DLD1 (cell line): ENCODE results near the gene CPPED1.
"Not testable (repeated sequence)": the region's sequence is repeated elsewhere in the genome, so short reads cannot be mapped to it uniquely, and the experiment has no call there.

ENCODE experiments used
- in situ Hi-C: cut with HindIII; loops from 2 replicates; pipeline ENCODE4 v1.10.0; 2017; ENCODE audit warnings: low sequenced_read_pairs

The CPPED1 gene

DNA sequence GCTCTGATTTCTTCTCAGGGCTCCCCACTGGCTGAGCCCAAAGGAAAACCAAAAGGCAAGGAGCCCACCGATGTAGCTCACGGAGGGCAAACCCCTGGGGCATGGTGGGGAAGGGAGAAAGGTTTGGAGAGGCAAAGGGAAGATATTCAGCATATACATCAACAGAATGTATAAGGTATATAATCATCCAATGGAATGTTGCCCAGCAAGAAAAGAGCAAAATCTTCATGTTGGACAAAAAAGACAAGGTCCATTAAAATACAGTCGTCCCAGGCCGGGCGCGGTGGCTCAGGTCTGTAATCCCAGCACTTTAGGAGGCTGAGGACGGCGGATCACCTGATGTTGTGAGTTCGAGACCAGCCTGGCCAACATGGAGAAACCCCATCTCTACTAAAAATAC lies 1.6 kb downstream of the CPPED1 start:
- in situ Hi-C loops: no loop called here

DNA sequence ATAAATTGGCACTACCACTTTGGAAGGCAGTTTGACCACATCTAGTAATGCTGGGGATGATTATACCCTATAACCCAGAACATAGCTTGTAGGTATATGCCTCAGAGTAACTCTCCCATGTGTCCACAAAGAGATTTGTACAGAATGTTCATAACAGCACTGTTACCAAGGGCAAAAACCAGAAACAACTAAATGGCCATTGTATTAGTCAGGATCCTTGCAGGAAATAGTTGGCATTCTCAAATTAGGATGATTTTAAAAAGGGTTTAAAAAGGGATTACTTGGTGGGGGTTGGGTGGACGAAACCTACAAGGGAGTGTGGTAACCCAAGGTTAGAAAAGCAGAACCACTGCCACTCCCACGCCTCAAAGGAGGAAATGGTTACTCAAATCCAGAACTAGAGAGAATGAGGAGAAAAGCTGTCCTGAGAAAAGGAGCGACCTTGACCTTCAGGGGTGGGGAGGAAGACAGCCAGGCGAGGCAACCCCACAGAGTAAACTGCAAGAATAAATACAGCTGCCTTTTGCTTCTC lies 2.1 kb downstream of the CPPED1 start:
- in situ Hi-C loops: no loop called here

DNA sequence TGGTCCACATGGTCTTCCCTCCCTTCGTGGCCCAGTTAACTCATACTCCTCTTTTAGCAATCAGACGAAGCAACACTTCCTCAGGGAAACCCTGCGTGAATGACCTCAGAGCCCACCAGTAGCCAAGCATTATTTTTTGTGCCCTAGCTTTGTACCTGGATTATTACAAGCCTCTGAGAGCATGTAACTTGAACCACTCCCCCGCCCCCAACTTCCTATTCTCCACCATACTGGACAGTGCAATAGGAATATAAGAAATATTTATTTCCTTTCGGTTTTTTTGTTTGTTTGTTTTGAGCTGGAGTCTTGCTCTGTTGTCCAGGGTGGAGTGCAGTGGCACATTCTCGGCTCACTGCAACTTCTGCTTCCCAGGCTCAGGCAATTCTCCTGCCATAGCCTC lies 2.9 kb downstream of the CPPED1 start:
- in situ Hi-C loops: no loop called here

DNA sequence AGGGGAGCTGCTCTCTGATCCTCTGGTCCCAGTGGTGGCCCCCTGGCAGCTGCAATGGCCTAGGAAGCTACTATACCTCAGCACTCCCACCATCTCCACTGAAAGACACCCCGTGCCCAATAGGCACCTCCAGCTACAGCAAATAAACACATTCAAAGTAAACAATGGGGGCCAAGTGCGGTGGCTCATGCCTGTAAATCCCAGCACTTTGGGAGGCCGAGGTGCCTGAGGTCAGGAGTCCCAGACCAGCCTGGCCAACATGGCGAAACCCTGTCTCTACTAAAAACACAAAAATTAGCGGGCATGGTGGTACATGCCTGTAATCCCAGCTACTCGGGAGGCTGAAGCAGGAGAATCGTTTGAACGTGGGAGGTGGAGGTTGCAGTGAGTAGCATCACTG lies 3.7 kb downstream of the CPPED1 start:
- in situ Hi-C loops: not testable (repeated sequence)

DNA sequence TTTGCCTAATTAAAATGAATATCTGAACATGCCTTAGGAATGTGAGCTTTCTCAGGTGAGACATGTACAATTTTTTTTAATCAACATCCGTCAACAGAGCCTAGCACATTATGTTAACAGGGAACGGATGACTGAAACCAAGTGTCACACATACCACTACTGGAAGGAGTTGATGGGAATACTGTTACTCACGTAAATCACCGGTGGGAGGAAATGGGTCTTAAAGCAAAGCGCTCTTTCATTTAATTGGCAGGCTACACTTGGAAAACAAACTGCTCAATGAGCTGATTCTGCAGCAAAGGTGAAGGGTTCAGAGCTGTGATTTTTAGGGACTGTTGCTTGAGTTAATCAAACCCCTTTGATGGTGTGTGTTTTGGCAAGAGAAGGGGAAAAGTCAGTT lies 4.8 kb downstream of the CPPED1 start:
- in situ Hi-C loops: no loop called here

DNA sequence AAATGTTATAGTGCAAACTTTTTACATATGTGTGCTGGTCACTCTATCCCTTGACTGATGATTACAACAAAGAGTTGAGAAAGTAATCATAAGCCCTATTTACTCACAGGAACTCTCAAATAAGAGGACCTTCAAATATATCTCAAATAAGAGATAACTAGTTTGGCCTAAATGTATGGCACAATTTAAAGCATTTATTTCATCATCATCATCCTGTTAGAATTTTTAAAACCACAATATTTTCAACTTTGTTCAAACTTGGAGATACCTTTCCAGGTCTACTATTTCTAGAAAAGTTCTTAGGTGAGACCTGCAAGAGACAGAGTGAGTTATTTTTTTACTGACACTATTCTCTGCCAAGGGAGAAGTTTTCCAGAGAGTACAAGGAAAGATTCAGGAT lies 5.5 kb downstream of the CPPED1 start:
- in situ Hi-C loops: no loop called here

DNA sequence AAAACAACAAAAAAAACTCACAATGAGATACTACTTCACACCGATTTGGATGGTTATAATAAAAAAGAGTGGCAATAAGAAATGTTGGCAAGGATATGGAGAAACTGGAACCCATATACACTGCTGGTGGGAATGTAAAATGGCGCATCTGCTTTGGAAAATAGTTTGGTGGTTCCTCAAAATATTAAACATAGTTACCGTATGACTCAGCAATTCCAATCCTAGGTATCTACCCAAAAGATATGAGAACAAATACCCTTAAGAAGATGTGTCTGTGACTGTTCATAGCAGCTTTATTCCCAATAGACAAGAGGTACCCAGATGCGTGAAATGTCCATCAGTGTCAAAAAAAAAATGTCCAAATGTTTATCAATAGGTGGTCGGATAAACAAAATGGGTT lies 7.2 kb downstream of the CPPED1 start:
- in situ Hi-C loops: no loop called here

DNA sequence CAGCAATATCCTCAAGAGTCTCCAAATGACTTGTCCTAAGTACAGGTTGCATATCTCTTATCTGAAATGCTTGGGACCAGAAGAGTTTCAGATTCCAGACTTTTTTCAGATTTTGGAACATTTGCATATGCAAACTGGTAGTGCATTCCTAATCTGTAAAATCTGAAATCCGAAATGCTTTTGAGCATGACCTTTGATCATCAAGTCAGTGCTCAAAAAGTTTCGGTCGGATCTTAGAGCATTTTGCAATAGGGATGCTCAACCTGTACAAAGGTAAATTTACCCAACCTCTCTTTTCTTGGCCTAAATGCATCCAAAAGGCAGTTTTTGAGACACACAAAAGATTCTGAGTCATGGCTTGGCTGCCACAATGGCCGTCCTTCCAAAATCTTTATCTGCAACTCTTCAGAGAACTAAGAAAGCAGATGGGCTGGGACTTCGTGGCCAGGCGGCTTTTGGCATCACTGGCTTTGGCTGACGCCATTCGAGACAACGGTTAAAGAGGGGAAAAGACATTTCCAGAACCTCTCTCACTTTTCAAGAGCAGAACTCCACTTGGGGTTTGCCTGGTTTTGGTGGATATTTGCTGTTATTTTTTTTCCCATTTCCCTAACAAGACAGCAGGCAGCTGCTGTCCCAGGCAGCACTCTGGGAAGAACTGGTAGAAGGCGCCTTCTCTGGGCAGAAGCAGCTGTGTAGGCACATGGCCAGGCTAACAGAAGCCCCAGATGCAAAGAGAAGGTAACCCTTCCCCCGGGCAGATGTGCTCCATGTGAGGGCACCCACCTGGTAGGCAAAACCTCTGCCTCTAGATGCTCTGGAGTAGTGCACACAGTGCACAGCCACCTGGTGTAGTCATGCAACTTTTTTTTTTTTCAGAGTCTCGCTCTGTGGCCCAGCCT lies 8.9 kb downstream of the CPPED1 start:
- in situ Hi-C loops: no loop called here

DNA sequence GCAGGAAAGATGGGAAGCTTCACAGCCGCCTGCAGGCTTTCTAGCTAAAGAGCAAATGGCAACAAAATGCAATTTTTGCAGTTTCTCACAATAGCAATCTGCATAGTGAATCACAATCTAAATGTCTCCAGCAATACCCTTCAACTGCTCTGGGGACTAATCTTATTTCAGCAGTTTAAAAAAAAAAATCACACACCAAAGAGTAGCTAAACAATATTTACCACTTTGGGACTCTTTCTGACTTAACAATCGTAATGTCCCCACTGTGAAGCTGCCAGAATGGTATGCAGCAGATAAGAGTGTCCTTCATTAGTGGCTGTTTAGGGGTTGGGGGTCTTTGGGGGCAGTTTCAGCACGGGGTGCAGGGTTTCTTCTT lies 9.8 kb downstream of the CPPED1 start:
- in situ Hi-C loops: no loop called here

DNA sequence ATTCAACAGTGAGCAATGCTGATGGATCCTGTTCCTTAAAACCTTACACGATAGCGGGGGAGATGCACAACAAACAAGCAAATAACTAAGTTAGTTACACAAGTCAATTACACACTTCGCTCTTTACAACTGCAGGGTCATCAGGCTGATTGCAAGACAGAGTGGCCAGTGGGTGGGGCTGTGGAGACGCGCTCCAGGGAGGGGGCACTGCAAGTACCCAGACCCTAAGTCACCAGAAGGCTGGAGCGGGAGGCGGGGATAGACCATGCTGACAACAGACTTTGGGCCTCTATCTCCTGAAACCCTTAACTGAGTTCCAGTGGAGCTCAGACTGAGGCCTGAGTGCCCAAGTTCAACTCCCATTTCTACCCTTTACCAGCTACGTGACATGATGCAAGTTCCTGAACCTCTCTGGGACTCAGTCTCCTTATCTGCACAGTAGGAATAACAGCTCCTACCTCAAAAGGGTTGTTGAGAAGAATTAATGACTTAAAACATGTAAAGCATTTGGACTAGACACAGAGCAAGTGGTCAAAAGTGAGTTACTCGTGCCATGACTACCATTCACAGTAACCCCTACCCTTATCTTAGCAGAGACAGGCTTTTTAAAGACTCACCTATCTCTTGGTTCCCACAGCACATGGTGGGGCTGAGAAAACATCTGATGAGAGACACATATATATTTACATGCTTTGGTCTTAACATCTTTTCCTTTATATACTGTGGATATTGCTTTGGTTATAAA lies 10.4 kb downstream of the CPPED1 start:
- in situ Hi-C loops: no loop called here

DNA sequence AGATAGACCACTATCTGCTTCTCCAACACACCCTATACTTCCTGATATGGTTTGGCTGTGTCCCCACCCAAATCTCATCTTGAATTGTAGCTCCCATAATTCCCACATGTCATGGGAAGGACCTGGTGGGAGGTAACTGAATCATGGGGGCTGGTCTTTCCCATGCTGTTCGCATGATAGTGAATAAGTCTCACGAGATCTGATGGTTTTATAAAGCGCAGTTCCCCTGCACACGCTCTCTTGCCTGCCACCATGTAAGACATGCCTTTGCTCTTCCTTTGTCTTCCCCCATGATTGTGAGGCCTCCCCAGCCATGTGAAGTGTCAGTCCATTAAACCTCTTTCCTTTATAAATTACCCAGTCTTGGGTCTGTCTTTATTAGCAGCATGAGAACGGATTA lies 11.2 kb downstream of the CPPED1 start:
- in situ Hi-C loops: not testable (repeated sequence)

DNA sequence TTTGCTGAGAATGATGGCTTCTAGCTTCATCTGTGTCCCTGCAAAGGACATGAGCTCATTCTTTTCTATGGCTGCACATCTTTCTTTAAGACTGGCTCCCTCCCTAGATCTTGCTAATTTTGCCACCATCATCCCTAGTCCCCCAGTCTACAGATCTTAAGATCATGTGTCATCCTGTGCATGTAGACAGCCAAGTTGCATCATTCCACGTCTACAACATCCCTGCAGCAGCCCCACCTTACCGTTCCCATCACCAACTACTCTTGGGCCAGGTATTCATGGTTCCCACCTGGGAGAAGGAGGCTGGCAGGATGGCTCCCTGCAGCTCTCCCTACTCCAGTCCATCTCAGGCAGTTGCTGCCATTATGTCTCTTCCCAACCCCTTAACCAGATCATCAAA lies 12.3 kb downstream of the CPPED1 start:
- in situ Hi-C loops: no loop called here

DNA sequence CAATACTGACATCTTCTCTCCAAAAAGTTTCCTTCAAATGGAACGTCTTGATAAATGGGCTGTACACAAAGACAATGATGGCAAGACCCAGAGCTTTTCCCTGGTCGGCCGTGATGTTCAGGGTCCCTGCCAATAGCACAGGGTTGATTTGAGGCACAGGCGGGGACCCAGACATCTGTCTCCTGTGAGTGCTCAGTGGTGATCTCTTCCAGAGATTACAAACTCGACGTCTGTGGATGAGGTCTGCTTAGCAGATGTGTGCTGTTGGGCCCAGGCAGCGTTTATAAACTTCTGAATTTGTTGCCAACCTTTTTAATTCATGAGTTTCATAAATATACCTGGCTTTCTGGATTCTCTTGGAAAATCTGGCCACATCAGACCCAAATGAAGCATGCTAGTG lies 14.9 kb downstream of the CPPED1 start:
- in situ Hi-C loops: no loop called here

DNA sequence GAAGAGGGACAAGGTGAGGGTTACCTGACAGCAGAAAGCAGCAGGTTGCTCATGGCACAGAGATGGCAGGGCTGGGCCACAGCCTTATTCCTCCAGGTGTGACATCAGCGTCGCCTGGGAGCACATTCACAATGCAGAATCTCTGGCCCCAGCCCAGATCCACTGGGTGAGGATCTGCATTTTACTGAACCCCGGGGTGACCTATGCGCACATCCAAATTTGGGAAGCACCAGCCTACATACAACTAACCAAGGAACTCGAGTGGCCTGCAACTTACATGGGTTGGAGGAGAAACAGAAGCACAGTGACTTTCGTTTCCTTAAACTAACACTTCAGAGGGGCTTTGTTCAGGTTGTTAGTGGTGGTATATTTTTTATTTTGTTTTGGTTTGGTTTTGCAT lies 17.6 kb downstream of the CPPED1 start:
- in situ Hi-C loops: no loop called here

DNA sequence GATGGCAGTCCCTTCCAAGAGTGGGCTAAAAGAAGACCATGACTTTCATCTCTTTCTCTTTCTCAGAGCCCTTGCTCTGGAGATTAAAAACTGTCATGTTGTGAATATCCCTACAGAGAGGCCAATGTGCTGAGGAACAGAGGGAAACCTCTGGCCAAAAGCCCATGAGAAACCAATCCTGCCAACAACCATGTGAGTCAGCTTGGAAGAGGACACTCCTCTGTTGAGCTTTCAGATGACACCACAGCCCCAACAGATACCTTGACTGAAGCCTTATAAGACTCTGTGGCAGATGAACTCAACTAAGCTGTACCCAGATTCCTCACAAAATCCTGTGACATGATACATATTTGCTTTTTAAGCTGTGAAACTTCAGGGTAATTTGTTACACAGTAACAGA lies 19.6 kb downstream of the CPPED1 start:
- in situ Hi-C loops: no loop called here

DNA sequence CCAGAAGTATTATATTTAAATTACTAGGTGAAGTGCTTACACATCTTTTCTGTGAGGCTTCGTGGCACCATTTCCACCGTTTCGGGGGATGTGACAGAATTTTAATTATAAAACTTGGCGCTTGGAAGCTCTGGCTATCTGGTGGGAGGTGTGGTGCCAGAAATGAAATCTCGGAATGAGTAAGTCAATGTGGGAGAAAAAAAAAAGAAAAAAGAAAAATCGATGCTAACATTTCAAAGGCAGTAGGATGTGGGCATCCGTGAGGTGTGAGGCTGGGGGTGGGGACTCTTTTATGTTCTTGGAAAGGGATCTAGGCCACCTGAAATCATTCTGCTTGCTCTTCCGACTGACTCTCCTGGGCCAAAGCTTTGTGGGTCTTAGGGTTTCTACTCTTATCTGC lies 21.9 kb downstream of the CPPED1 start:
- in situ Hi-C loops: no loop called here

DNA sequence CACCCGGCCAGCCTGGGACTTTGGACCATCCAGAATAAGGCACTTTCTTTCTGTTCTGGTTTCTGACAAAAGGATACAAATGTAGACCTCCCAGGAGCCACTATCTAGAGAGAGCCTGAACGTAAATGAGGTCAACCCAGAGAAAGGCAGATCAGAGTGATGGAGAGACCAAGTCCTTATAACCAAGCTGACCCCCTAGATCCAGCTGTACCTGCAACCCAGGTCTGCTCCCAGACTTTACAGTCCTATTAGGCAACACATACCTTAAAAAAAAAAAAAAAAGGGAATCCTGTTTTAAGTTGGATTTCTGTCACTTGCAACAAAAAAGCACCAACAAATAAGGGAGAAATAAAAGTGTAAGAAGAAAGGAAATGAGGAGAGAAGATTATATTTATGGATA lies 23.2 kb downstream of the CPPED1 start:
- in situ Hi-C loops: no loop called here

DNA sequence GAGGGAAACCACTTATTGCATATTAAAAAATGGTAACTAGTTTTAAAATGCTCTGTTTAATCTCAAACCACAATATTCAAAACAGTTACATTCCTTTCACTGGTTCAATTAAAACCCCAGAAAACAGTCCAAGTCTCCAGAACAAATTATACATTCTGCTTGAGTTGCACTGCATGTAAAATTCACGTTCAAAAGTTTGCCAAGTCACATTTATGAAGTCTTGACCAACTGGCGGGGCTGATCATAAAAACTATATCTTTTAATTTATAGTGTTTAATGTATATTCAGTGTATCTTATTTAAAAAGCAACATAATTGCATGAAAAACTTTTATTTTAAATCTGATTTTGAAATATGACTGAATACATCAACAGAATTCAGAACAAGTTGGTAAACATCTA lies 25.0 kb downstream of the CPPED1 start:
- in situ Hi-C loops: no loop called here

DNA sequence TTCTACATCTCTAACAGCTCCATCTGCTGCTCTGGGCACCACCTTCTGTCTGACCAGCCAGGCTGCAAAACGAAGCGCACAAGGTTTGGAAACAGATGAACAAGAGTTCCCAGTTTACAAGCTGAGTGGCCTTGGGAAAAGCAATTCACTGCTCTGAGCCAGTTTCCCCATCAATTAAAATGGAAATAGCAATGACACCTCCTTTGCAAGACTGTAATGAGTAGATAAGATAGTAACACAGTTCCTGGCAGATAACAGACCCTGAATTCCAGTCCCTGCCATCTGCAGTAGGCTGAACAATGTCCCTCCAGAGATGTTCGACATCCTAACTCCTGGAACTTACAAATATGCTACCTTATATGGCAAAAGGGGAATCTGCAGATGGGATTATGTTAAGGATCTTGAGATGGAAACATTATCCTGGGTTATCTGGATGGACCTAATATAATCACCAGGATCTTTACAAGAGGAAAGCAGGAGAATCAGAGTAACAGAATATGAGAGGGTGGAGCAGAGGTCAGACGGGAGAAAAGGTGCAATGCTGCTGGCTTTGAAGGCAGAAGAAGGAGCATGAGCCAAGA lies 27.9 kb downstream of the CPPED1 start:
- in situ Hi-C loops: no loop called here

DNA sequence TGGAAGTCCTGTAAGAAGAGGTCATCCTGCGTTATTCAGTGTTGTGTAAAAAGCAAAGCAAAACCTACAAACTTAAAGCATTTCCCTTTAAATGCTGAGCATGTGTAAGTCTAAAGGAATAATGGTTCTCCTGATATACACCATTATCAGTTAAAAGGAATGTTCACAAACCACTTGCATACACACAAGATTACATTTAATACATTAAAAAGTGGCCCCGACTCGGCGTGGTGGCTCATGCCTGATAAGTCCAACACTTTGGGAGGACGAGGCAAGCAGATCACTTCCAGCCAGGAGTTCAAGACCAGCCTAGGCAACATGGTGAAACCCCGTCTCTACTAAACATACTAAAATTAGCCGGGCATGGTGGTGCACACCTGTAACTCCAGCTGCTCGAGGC lies 30.5 kb downstream of the CPPED1 start:
- in situ Hi-C loops: no loop called here

DNA sequence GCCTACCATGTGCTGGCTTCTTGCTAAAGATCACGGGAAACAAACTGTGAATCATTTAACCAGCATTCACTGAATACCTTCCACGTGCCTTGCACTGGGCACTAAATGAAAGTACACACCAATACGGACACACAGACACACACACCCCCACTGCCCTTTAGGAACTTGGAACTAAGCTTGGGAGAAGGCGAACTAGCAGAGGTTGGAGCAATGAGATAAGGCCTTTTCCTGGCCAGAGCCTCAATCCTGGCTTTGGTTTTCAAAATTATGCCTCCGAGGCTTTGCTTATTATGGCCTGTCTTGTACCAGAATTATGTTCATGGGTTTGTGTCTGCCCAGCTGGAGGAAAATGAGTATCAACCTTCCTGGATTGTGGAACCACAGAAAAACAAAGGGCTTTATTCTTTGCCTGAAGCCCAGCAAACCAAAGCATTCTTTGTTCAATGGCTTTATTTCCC lies 32.3 kb downstream of the CPPED1 start:
- in situ Hi-C loops: no loop called here

DNA sequence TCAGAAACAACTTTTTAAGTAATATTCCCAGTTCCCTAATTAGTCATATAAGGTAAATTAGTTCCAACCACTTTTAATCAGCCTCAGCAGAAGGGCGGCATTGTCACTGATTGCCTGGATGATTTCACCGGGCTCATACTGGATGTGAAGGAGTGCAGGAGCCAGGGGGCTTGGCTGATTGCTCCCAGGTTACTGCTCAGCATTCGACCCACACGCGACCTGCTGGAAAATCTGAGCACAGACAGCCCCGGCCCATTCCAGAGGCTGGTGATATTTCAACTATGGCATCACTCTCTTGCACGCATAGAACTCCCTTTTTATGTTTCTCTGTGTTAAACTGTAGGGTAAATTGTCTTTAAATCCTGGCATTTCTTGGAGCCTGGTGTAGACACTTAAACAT lies 34.2 kb downstream of the CPPED1 start:
- in situ Hi-C loops: no loop called here
